ENCODE results near the gene NBPF3.
"Not testable (repeated sequence)": the region's sequence is repeated elsewhere in the genome, so short reads cannot be mapped to it uniquely, and the experiment has no call there.

The NBPF3 gene

GRCh38 chr1:21428481-21429073, 11.4 kb upstream of the NBPF3 start:
- H3K27ac ChIP-seq; H3K36me3 ChIP-seq (ENCODE audit: insufficient read depth); H2AFZ ChIP-seq (ENCODE audit: low read depth); H4K20me1 ChIP-seq (ENCODE audit: insufficient read depth); H3K4me3 ChIP-seq (IDR thresholded peaks at IDR 0.05; ENCODE audit: insufficient read depth, low read depth, low read length); H3K4me2 ChIP-seq; H3K27me3 ChIP-seq (ENCODE audit: insufficient read depth, low read depth); H3K4me1 ChIP-seq (ENCODE audit: low read depth, poor library complexity, severe bottlenecking); H3K79me2 ChIP-seq (ENCODE audit: insufficient read depth, low read depth); H3K9ac ChIP-seq: not testable (repeated sequence)

GRCh38 chr1:21429210-21429609, 10.7 kb upstream of the NBPF3 start:
- not testable (repeated sequence) for H3K27me3 ChIP-seq (ENCODE audit: insufficient read depth, low read depth); H3K4me3 ChIP-seq (IDR thresholded peaks at IDR 0.05; ENCODE audit: insufficient read depth, low read depth, low read length); H3K4me1 ChIP-seq (ENCODE audit: low read depth, poor library complexity, severe bottlenecking)

GRCh38 chr1:21430875-21431274, 9.1 kb upstream of the NBPF3 start:
- not testable (repeated sequence) for H3K36me3 ChIP-seq (ENCODE audit: insufficient read depth); H2AFZ ChIP-seq (ENCODE audit: low read depth); H3K4me1 ChIP-seq (ENCODE audit: low read depth, poor library complexity, severe bottlenecking); H3K9ac ChIP-seq; H3K79me2 ChIP-seq (ENCODE audit: insufficient read depth, low read depth); H4K20me1 ChIP-seq (ENCODE audit: insufficient read depth); H3K27ac ChIP-seq; H3K27me3 ChIP-seq (ENCODE audit: insufficient read depth, low read depth); H3K4me3 ChIP-seq (IDR thresholded peaks at IDR 0.05; ENCODE audit: insufficient read depth, low read depth, low read length); H3K4me2 ChIP-seq

More at GRCh38 chr1:21429210-21429609, 10.7 kb upstream of the NBPF3 start:
- not testable (repeated sequence) for H3K9ac ChIP-seq; H3K79me2 ChIP-seq (ENCODE audit: insufficient read depth, low read depth); H2AFZ ChIP-seq (ENCODE audit: low read depth); H3K27ac ChIP-seq; H3K36me3 ChIP-seq (ENCODE audit: insufficient read depth); H4K20me1 ChIP-seq (ENCODE audit: insufficient read depth); H3K4me2 ChIP-seq

- Histone ChIP-seq H3K27ac (no peak overlapping the region), H3K4me3 (IDR thresholded peaks at IDR 0.05; ENCODE audit: insufficient read depth, low read depth, low read length) (no peak overlapping the region), H2AFZ (ENCODE audit: low read depth) (no peak overlapping the region), H3K36me3 (ENCODE audit: insufficient read depth) (no peaks in the 10 kb centered on the region), H3K27me3 (ENCODE audit: insufficient read depth, low read depth) (0 out of 2 replicates have a peak, but pooled peaks cover 2% of the 10 kb centered on the region), H3K4me1 (ENCODE audit: low read depth, poor library complexity, severe bottlenecking) (peaks cover 3% of the 10 kb centered on the region), H4K20me1 (ENCODE audit: insufficient read depth) (no peaks in the 10 kb centered on the region), H3K9ac (no peak overlapping the region), H3K79me2 (ENCODE audit: insufficient read depth, low read depth) (no peaks in the 10 kb centered on the region), H3K4me2 (no peak overlapping the region)
- no peak for TF ChIP-seq CTCF (conservative IDR thresholded peaks at IDR 0.05; ENCODE audit: low read depth, low read length)
Measured at GRCh38 chr1:21434394-21434793, 5.5 kb upstream of the NBPF3 start.

- no peak overlapping the region for H2AFZ ChIP-seq (ENCODE audit: low read depth)
- H3K27me3 ChIP-seq (ENCODE audit: insufficient read depth, low read depth): 0 out of 2 replicates have a peak, but pooled peaks cover 2% of the 10 kb centered on the region
- no peaks in the 10 kb centered on the region for H4K20me1 ChIP-seq (ENCODE audit: insufficient read depth)
- no peaks in the 10 kb centered on the region for H3K79me2 ChIP-seq (ENCODE audit: insufficient read depth, low read depth)
- TF ChIP-seq CTCF (conservative IDR thresholded peaks at IDR 0.05; ENCODE audit: low read depth, low read length): no peak
- no peaks in the 10 kb centered on the region for H3K36me3 ChIP-seq (ENCODE audit: insufficient read depth)
- no peak overlapping the region for H3K4me3 ChIP-seq (IDR thresholded peaks at IDR 0.05; ENCODE audit: insufficient read depth, low read depth, low read length)
- H3K9ac ChIP-seq: no peak overlapping the region
- no peak overlapping the region for H3K4me2 ChIP-seq
- H3K27ac ChIP-seq: no peak overlapping the region
- peaks cover 6% of the 10 kb centered on the region for H3K4me1 ChIP-seq (ENCODE audit: low read depth, poor library complexity, severe bottlenecking)
Measured at GRCh38 chr1:21435646-21436487, 4.1 kb upstream of the NBPF3 start.

Data from KMS-11 (cell line).